GM18526 (cell line): ENCODE measurements around the gene CFDP1.

Source experiments
- POLR2A ChIP-seq: IDR thresholded peaks from 3 replicates; pipeline ENCODE4 v1.6.1; 2011; ENCODE audit not compliant: insufficient read length; ENCODE audit errors: extremely low read depth

Gene CFDP1

DNA sequence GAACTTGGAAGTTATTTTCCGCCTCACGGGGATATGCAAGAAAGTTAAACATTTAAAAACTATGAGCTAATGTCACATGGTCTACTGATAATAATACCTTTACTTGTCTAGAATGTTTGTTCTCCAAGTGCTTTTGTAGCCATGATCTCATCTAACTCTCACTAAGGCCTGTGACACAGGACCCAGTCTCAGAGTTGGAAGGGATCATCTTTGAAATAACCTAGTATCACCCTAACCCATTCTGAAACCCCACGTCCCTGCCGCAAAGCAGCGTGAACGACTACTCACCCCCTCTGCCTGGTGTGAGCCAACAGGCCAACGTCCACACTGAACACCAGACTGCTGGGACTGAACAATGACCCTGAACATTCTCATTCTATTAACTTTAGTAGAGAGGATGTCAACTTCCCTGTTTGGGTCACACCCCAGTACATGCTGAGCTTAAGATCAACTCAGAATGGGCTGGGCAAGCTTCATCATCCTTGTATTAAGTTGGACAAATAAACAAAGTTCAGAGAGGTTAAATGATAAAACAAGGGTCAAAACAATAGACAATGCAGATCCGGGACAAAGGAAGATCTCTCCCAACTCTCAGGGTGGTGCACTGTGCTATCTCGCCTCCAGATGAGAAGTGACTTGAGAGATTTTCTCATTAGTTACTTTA lies 127.1 kb downstream of the CFDP1 start:
- no peak for TF ChIP-seq POLR2A

DNA sequence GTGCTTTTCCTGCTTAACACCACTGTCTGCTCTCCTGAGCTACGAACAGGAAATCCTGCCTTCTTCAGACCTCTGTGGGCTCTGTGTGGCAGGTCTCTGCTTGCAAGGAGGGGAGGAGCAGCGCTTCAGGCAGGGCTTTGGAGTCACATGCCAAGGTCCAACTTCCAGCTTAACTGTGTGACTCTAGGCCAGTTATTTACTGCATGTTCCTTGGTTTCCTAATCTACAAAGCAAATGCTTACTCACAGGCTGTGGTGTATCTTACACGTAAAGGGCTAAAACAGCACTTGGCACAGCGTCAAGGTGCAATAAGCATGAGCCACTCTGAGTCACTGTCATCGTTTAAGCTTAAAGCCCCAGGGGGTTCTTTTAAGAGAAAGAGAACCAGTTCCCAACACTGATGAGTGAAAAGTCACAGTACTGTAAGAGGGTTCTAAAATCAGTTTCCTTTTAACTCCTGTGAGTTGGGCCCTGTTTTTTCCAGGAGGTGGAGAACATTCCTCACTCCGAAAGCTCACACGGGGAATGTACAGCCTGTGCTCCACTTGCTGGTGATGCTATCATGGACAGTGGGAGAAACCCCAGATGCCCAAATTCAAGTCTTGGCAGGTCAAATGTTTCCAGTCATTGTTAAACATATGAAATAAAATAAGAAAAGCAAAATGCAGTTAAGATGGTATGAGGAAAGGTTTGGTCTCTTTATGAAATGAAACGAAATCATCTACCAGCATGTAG lies 127.8 kb downstream of the CFDP1 start:
- TF ChIP-seq POLR2A, result no peak

DNA sequence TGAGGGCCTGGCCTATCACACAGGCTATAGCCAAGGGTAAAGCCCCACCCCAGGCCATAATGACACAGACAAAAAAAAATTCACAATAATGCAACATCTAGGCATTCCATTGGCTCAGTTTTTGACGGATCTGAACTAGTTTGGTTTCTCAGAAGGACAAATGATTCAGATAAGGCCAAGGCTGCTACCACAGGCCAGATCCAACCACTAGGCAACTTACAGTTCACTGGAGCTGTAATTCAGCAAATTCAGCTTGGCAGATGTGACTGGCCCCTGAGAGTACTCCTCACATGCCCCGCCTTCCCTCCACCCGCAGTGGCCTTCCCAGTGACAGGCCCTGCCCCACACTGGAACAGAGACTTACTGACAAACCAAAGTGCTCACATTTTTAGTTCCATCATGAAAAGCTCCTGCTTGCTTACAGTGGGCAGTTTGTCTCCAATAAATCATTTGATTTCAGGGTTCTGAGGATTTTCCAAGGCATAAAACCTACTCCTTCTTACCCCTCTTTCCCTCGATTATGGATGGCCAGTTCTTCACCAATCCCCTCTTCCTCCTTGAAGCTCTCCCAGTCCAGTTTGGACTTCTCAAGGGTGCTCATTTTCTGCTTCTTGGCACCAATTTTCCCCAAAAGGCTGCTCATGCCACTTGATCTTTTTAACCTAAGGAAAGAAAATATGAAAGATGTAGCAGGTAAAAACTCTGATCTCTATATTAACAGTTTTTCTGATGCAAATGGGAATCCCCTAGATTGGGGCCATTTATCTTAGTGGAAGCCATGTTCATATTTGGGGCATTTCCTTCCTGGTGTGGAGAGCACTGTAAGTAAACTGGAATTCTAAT lies 128.6 kb downstream of the CFDP1 start:
- TF ChIP-seq POLR2A, result no peak

DNA sequence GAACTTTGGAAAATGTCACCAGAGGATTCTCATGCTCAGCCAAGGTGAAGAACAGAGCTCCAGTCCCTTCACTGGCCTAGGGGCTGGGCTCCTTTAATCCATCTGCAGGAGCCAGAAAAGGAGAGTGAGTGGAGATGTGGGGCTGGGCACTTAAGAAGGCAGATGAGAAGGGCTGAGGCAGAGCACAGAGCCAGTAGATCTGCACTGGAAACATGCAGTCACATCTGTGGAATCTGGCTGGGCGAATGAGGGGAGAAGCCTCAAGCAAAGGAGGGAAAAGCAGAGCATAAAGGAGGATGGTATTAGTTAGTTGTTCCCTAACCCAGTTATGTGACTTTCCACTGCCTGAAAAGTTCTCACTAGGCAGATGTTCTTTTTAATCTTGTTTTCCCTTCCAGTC lies 131.5 kb downstream of the CFDP1 start:
- TF ChIP-seq POLR2A, result no peak

DNA sequence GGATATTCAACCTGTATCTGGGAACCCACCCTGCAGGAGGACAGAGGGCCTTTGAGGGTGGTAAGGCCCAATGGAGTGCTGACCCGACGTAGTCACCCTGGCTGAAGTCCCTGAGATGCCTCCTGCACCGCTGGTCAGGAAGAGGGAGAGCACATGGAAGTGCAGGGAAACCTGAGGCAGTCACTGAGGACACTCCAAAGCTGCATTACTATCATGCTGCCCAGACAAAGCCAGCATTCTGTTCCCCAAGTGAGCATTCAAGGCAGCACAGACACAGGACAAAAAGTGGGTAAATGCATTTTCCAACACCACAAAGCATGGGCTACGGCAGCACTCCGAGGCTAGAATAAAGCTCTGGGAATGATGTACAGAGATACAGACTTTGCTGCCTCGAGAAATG lies 135.0 kb downstream of the CFDP1 start:
- no peak for TF ChIP-seq POLR2A

DNA sequence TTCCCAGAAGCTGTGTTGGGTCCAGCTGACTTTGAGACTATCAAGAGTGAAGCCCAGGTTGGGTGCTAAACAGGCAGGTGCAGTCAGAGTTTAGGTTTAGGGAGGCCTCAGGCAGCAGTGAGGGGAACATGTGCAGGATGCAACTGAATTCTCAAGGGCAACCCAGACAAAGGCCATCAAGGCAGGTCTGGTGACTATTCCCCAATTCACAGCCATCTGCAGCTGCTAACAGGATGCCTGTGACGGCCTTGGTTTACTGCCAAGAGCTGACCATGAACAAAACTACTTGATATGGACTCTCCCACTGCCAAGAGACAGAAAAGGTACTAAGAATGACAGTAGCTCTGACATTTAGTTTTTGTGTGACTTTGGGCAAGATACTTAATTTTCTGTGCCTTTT lies 136.7 kb downstream of the CFDP1 start:
- no peak for TF ChIP-seq POLR2A

DNA sequence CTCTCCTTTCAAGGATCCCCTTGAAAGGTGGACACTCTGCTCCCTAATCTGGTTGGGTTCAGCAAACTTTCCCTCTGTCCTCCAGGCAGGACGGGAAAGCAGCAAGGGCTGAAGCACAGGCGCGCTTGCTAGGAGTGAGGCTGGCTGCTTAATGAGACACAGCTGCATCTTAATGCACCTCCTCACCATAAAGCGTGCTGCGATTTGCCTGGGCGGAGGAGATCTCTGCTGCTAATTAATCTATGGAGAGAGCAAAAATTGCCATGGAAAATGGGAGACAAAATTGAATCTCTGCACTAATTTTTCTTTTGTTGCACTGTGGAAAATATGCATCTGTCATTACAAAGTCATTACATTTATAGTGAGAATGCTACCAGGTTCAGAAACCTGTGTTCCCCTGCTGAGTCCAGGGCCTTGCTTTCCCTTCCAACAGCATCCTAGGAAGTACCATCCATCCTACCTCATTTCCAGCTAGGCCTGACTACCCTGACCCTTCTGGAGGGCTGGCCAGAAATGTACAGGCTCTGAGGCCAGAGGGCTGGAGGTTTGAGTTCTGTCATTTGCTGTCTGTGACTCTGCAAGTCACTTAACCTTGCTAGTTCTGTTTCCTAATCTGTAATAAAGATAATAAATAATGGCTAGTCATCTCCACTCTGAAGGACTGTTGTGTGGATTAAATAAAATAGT lies 138.4 kb downstream of the CFDP1 start:
- no peak for TF ChIP-seq POLR2A

DNA sequence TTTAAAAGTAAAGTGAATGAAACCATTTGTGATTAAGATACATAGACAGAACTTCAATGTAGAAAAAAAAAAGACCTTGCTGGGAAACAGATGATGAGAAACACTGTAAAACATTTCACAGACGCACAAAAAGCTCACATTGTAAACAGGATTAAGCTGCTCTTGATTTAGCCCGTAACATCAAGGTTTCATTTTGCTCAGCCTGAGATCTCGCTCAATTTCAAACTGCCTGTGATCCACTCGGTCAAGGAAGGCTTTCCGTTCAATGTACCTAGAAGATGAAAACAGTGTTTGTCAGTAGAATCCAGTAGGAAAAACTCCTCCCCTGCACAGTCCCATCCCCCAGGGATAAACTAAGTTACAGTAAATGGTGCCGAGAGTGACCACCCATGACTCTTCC lies 139.5 kb downstream of the CFDP1 start:
- no peak for TF ChIP-seq POLR2A

DNA sequence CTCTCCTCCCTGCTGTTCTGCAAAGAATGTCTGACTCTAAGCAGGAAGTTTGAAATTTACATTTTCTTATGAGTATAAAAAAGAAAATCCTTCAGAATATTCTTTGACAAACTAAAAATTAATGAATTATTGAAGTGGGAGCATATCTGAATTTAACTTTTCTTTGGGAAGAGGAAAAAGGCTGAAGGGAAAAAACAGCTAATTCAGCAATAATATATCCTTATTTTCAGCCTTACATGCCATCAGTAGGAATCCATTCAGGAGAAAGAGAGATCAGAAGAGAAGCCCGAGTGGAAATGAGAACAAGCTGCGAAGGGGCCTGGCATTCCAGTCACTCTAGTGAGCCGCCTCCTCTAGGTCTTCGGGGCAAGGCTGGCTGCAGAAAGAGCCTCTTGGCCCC lies 140.1 kb downstream of the CFDP1 start:
- no peak for TF ChIP-seq POLR2A

DNA sequence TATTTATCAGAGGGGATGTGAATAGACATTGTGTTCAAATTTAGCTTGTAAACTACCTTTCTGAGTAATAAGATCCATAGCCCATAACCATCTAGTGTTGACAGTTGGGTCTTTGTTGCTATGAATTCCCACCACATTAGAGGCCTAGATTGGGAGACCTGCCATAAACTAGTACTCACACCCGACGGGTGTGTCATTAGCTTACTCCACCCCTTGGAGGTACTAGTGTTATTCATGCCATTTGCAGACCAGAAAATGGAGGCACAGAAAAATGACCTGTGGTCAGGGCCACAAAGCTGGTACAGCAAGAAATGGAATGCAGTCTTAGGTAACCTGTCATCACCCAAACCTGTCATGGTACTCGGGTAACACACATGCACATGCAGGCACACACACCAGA lies 140.6 kb downstream of the CFDP1 start:
- TF ChIP-seq POLR2A, result no peak

DNA sequence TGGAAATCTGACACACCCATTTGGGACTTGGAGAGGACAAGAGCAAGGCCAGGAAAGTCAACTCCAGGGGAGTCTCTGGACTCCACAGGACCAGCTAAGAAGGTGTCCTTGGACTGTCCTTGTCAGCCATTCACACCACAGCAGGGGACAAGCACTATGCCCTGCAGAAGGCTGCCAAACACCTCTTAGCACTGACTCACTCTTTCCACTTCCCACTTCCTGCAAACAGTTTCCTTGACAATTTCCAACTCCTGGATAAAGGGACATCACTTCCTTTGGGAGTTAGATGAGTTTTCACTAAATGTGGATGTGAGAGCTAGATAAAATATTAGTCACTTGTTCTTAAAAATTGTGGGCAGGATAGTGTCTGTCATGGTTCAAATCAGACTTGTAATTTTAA lies 144.1 kb downstream of the CFDP1 start:
- TF ChIP-seq POLR2A, result no peak

DNA sequence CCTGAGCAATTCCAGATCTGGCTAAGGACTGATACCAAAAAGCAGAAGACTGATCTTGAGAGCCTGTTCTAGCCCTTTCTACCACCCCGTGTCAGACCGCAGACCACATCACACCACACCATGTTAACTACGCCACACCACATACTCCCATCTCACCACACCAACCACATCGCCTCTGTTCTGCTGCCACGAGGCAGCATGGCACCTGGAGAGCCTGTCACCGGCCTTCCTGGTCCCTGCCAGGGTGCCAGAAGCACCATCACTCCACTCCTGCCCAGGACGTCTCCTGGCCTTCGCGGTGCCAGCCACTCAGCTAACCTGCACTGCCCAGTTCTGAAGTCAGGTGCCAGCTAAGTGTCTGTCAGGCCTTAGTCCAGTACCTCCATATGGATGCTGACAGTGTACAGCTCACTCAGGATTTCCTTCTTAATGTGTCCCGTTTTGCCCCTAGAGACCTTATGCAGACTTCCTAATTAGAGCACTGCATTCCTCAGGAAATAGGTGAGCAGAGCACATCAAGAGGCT lies 144.6 kb downstream of the CFDP1 start:
- TF ChIP-seq POLR2A, result no peak

DNA sequence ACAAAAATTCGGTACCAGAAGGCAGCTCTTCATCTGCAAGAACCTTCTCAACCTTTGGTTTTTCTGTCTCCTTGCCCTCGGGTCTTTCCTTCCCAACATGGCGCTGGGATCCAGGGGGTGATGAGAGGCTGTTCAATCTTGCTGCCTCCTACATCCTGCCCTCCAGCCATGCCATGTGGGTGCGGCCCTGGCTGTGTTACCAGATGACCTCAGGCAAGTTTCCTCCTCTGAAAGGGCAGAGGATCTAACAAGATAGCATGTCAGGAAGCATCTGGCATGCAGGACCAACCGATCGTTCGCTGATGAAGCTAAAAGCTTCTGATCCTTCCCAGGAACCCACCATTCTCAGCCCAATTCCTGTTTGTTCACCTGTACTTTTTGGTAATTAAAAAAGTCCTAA lies 145.1 kb downstream of the CFDP1 start:
- no peak for TF ChIP-seq POLR2A

DNA sequence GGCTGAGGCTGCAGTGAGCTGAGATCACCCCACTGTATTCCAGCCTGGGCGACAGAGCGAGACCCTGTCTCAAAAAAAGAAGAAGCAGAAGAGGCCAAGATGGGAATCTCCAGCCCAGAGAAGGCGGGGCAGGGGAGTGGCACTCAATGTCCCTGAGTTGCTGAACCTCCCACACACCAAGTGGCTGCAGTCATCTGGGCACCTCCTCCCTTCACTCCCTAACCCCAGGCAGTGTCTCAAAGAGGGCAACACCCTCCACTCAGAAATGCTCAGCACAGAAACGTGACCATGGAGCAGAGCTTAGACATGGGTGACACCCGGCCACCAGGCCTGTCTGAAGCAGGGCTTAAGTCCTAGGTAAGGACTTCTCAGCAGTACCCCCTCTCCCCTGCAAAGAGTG lies 145.6 kb downstream of the CFDP1 start:
- no peak for TF ChIP-seq POLR2A

DNA sequence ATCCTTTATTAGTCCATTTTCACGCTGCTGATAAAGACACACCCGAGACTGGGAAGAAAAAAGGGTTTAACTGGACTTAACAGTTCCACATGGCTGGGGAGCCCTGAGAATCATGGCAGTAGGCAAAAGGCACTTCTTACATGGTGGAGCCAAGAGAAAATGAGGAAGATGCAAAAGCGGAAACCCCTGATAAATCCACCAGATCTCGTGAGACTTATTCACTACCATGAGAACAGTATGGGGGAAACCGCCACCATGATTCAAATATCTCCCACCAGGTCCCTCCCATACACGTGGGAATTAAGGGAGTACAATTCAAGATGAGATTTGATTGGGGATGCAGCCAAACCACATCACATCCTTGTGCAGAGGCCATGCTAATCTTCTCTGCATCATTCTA lies 146.9 kb downstream of the CFDP1 start:
- no peak for TF ChIP-seq POLR2A
